ENCODE results near the gene RALGPS1.

Gene RALGPS1

GRCh38 chr9:126902210-126902609 lies 12.4 kb upstream of the RALGPS1 start:
- DNase-seq (ENCODE audit: extremely low read depth in 1 of 2, low read depth in 1 of 2) = no peak

- DNase-seq (ENCODE audit: extremely low read depth in 1 of 2, low read depth in 1 of 2) = no peak
Observed at GRCh38 chr9:126904586-126904985, 10.0 kb upstream of the RALGPS1 start.

- DNase-seq (ENCODE audit: extremely low read depth in 1 of 2, low read depth in 1 of 2) = no peak
Observed at GRCh38 chr9:126906091-126906490, 8.5 kb upstream of the RALGPS1 start.

GRCh38 chr9:126907058-126907457 lies 7.5 kb upstream of the RALGPS1 start:
- DNase-seq (ENCODE audit: extremely low read depth in 1 of 2, low read depth in 1 of 2) = no peak

- no peak for DNase-seq (ENCODE audit: extremely low read depth in 1 of 2, low read depth in 1 of 2)
Observed at GRCh38 chr9:126915281-126915816, 767 bp downstream of the RALGPS1 start.

- DNase-seq (ENCODE audit: extremely low read depth in 1 of 2, low read depth in 1 of 2) = no peak
Observed at GRCh38 chr9:126915846-126916543, 1.4 kb downstream of the RALGPS1 start.

GRCh38 chr9:126916909-126917308 lies 2.3 kb downstream of the RALGPS1 start:
- DNase-seq (ENCODE audit: extremely low read depth in 1 of 2, low read depth in 1 of 2) = no peak

- no peak for DNase-seq (ENCODE audit: extremely low read depth in 1 of 2, low read depth in 1 of 2)
Observed at GRCh38 chr9:126919193-126919592, 4.6 kb downstream of the RALGPS1 start.

- DNase-seq (ENCODE audit: extremely low read depth in 1 of 2, low read depth in 1 of 2) = no peak
Observed at GRCh38 chr9:126925876-126926275, 11.3 kb downstream of the RALGPS1 start.

GRCh38 chr9:126926364-126926763 lies 11.8 kb downstream of the RALGPS1 start:
- DNase-seq (ENCODE audit: extremely low read depth in 1 of 2, low read depth in 1 of 2) = no peak

- DNase-seq (ENCODE audit: extremely low read depth in 1 of 2, low read depth in 1 of 2) = no peak
Observed at GRCh38 chr9:126927419-126927818, 12.8 kb downstream of the RALGPS1 start.

GRCh38 chr9:126932871-126933321 lies 18.3 kb downstream of the RALGPS1 start:
- no peak for DNase-seq (ENCODE audit: extremely low read depth in 1 of 2, low read depth in 1 of 2)

- no peak for DNase-seq (ENCODE audit: extremely low read depth in 1 of 2, low read depth in 1 of 2)
Observed at GRCh38 chr9:126933334-126933980, 18.9 kb downstream of the RALGPS1 start.

- DNase-seq (ENCODE audit: extremely low read depth in 1 of 2, low read depth in 1 of 2) = no peak
Observed at GRCh38 chr9:126934441-126934840, 19.9 kb downstream of the RALGPS1 start.

GRCh38 chr9:126935630-126936029 lies 21.0 kb downstream of the RALGPS1 start:
- no peak for DNase-seq (ENCODE audit: extremely low read depth in 1 of 2, low read depth in 1 of 2)

- no peak for DNase-seq (ENCODE audit: extremely low read depth in 1 of 2, low read depth in 1 of 2)
Observed at GRCh38 chr9:126937444-126937843, 22.9 kb downstream of the RALGPS1 start.

- no peak for DNase-seq (ENCODE audit: extremely low read depth in 1 of 2, low read depth in 1 of 2)
Observed at GRCh38 chr9:126938327-126938726, 23.7 kb downstream of the RALGPS1 start.

- DNase-seq (ENCODE audit: extremely low read depth in 1 of 2, low read depth in 1 of 2) = no peak
Observed at GRCh38 chr9:126939821-126940221, 25.2 kb downstream of the RALGPS1 start.

- no peak for DNase-seq (ENCODE audit: extremely low read depth in 1 of 2, low read depth in 1 of 2)
Observed at GRCh38 chr9:126942399-126942798, 27.8 kb downstream of the RALGPS1 start.

GRCh38 chr9:126945682-126946081 lies 31.1 kb downstream of the RALGPS1 start:
- no peak for DNase-seq (ENCODE audit: extremely low read depth in 1 of 2, low read depth in 1 of 2)

GRCh38 chr9:126947529-126947928 lies 32.9 kb downstream of the RALGPS1 start:
- DNase-seq (ENCODE audit: extremely low read depth in 1 of 2, low read depth in 1 of 2) = no peak
